HepG2 (cell line): ENCODE measurements around the gene NPC2.

Source experiments
- BRD4 ChIP-seq: sonication (generic); formaldehyde crosslinking; IDR thresholded peaks from 2 replicates; pipeline ENCODE4 v1.4.0; 2020; ENCODE audit warnings: missing genetic modification reagents
- ELF4 ChIP-seq: sonication (generic); formaldehyde crosslinking; IDR thresholded peaks from 2 replicates; pipeline ENCODE4 v1.5.0; 2020; ENCODE audit warnings: missing genetic modification reagents, mild to moderate bottlenecking, moderate library complexity, borderline replicate concordance
- HMG20A ChIP-seq: IDR thresholded peaks from 2 replicates; pipeline ENCODE4 v1.6.1; 2016; ENCODE audit warnings: borderline replicate concordance
- ZFP37 ChIP-seq: sonication (generic); formaldehyde crosslinking; IDR thresholded peaks from 2 replicates; pipeline ENCODE4 v1.4.0; 2020; ENCODE audit warnings: missing genetic modification reagents, borderline replicate concordance
- TF ChIP-seq, protein P1 (sequence below): sonication (generic); formaldehyde crosslinking; IDR thresholded peaks from 2 replicates; pipeline ENCODE4 v1.4.0; 2020; ENCODE audit warnings: mild to moderate bottlenecking, missing genetic modification reagents
- TF ChIP-seq, protein P2 (sequence below): sonication (generic); formaldehyde crosslinking; IDR thresholded peaks from 2 replicates; pipeline ENCODE4 v1.5.0; 2020; ENCODE audit warnings: mild to moderate bottlenecking, missing genetic modification reagents, moderate library complexity

DNA sequence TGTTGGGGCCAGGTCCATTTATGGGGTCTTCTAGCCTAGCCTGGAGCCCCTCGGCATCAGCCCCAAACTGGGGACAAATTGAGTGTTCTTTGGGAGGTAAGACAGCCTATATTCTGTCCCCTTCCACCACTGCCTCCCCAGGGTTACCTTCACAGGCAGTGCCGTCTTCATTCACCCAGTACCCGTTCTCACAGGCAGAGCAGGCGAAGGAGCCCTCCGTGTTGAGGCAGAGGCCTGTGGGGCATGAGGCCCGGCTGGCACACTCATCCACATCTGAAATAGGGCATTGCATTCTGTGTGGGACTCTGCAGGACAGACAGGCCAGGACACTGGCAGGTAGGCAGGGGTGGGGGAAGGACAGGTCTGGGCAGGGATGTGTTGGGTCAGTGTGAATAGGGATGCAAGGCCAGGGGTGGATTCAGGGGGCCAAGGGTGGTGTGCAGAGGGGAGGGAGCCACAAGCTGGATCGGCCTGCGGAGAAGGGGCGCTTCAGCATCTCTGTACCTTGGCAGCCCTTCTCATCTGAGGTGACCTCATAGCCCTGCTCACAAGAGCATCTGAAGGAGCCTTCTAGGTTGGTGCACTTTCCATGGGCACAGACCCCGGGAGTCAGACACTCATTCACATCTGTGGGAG lies 16.6 kb upstream of the NPC2 start:
- TF ChIP-seq ZFP37 (no peak), BRD4 (no peak), HMG20A (CRISPR knock-in tag) (no peak), ELF4 (CRISPR knock-in tag) (no peak)
- TF ChIP-seq, protein P1, sequence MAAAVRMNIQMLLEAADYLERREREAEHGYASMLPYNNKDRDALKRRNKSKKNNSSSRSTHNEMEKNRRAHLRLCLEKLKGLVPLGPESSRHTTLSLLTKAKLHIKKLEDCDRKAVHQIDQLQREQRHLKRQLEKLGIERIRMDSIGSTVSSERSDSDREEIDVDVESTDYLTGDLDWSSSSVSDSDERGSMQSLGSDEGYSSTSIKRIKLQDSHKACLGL (CRISPR knock-in tag), result no peak
- TF ChIP-seq, protein P2, sequence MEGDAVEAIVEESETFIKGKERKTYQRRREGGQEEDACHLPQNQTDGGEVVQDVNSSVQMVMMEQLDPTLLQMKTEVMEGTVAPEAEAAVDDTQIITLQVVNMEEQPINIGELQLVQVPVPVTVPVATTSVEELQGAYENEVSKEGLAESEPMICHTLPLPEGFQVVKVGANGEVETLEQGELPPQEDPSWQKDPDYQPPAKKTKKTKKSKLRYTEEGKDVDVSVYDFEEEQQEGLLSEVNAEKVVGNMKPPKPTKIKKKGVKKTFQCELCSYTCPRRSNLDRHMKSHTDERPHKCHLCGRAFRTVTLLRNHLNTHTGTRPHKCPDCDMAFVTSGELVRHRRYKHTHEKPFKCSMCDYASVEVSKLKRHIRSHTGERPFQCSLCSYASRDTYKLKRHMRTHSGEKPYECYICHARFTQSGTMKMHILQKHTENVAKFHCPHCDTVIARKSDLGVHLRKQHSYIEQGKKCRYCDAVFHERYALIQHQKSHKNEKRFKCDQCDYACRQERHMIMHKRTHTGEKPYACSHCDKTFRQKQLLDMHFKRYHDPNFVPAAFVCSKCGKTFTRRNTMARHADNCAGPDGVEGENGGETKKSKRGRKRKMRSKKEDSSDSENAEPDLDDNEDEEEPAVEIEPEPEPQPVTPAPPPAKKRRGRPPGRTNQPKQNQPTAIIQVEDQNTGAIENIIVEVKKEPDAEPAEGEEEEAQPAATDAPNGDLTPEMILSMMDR (CRISPR knock-in tag), result no peak
